HepG2 (cell line): ENCODE results near the gene ACBD3. TPM values are rescaled to one million over a fixed set of nuclear protein-coding genes. Genes with fewer than 3 reads are reported as not detected.

Source experiments
- ATAC-seq: fragments of 200-7000 bp; cut with Tn5 transposase; 3 replicates; pipeline ENCODE4 v1.9.1; 2020; ENCODE audit warnings: mild to moderate bottlenecking, moderate library complexity
- BruUV-seq: library from RNA; stranded (reverse); fragments of 400-500 nt; replicated peaks from 2 replicates; lab custom pipeline; 2021; lab: Mats Ljungman, UMichigan
- CTCF ChIA-PET: fragments of 300-600 bp; formaldehyde crosslinking; extraction: SDS; loops from one replicate; lab custom pipeline; 2021; ENCODE audit warnings: low total read pairs, inconsistent platforms, low intra/inter-chr PET ratio; lab: Yijun Ruan, JAX
- POLR2A ChIA-PET: fragments of 350-600 bp; sonication (Branson Sonifier 250); formaldehyde crosslinking; loops from one replicate; lab custom pipeline; 2020; ENCODE audit warnings: antibody characterized with exemption, inconsistent platforms; lab: Yijun Ruan, JAX
- DNase-seq: peaks from one replicate; pipeline ENCODE4 v3.0.0-alpha.2; 2015; ENCODE audit warnings: low spot score
- FAIRE-seq: peaks from 3 replicates; lab custom pipeline; 2011; peaks lifted over from hg19 to GRCh38; lab: Jason Lieb, UNC
- H2AFZ ChIP-seq: one replicate; pipeline ENCODE4 v1.6.1; 2011; ENCODE audit warnings: low read length, inconsistent platforms
- H3K27ac ChIP-seq: fragments of 300-600 bp; 3 replicates; pipeline ENCODE4 v1.8.0; 2011; ENCODE audit warnings: mixed run types, mild to moderate bottlenecking, mixed read lengths, low read length, inconsistent platforms; ENCODE audit not compliant: insufficient read depth; ENCODE audit errors: extremely low read length
- H3K27me3 ChIP-seq, 2 experiments: fragments of 200-600 bp in 1 of 2; 2 replicates in 1 of 2; 3 replicates in 1 of 2; pipeline versions ENCODE4 v1.6.0 to v1.8.0; 2011; ENCODE audit warnings: low read length in 2 of 2, mild to moderate bottlenecking in 2 of 2, moderate library complexity in 2 of 2, inconsistent platforms in 1 of 2; ENCODE audit not compliant: insufficient read depth in 2 of 2, control insufficient read depth in 1 of 2
- H3K36me3 ChIP-seq, 2 experiments: fragments of 200-600 bp in 1 of 2; replicated peaks in 1 of 2; 2 replicates in 1 of 2; 3 replicates in 1 of 2; pipeline versions ENCODE4 v1.5.1 to v1.8.0; 2011; ENCODE audit warnings: low read length in 2 of 2, inconsistent platforms in 1 of 2; ENCODE audit not compliant: insufficient read depth in 2 of 2, control insufficient read depth in 1 of 2
- H3K4me1 ChIP-seq: 2 replicates; pipeline ENCODE4 v1.5.1; 2012; ENCODE audit warnings: low read length, inconsistent platforms; ENCODE audit not compliant: insufficient read depth
- H3K4me2 ChIP-seq: 2 replicates; pipeline ENCODE4 v1.6.0; 2011; ENCODE audit warnings: low read depth, low read length, inconsistent platforms
- H3K4me3 ChIP-seq, 3 experiments: fragments of 200-600 bp in 1 of 3; sonication (generic), shearing (Covaris generic) in 1 of 3; replicated peaks in 1 of 3; 2 replicates each; pipeline ENCODE4 v1.5.1; 2011 to 2016; ENCODE audit warnings: low read length in 3 of 3, inconsistent platforms in 2 of 3, low read depth in 2 of 3, mild to moderate bottlenecking in 2 of 3, control low read depth in 1 of 3, mixed read lengths in 1 of 3; ENCODE audit not compliant: insufficient read depth in 1 of 3
- H3K79me2 ChIP-seq: one replicate; pipeline ENCODE4 v1.6.1; 2011; ENCODE audit warnings: low read length, inconsistent platforms; ENCODE audit not compliant: insufficient read depth
- H3K9ac ChIP-seq: 2 replicates; pipeline ENCODE4 v1.6.0; 2011; ENCODE audit warnings: mild to moderate bottlenecking, low read depth, low read length, inconsistent platforms; ENCODE audit not compliant: insufficient read depth
- H3K9me3 ChIP-seq: 2 replicates; pipeline ENCODE4 v1.5.1; 2012; ENCODE audit warnings: mild to moderate bottlenecking, low read length
- H4K20me1 ChIP-seq: 2 replicates; pipeline ENCODE4 v1.6.0; 2011; ENCODE audit warnings: inconsistent platforms, mild to moderate bottlenecking, low read length, moderate library complexity; ENCODE audit not compliant: insufficient read depth
- ELF3 ChIP-seq: IDR thresholded peaks from 2 replicates; pipeline ENCODE4 v1.6.1; 2016; ENCODE audit warnings: missing genetic modification reagents, missing compliant biosample characterization
- HOXA5 ChIP-seq: sonication (generic); formaldehyde crosslinking; IDR thresholded peaks from 2 replicates; pipeline ENCODE4 v1.4.0; 2020; ENCODE audit warnings: missing genetic modification reagents
- MAZ ChIP-seq, 2 experiments: sonication (generic) in 1 of 2; formaldehyde crosslinking in 1 of 2; IDR thresholded peaks; 2 replicates each; pipeline versions ENCODE4 v1.5.0 to v1.6.1; 2012 to 2020; ENCODE audit warnings: low read depth in 2 of 2, mild to moderate bottlenecking in 2 of 2, borderline replicate concordance in 1 of 2, improper control_type of control experiment in 1 of 2, low read length in 1 of 2, missing genetic modification reagents in 1 of 2, moderate library complexity in 1 of 2
- MXI1 ChIP-seq: IDR thresholded peaks from 3 replicates; pipeline ENCODE4 v1.6.1; 2012; ENCODE audit warnings: low read depth, low read length, inconsistent platforms, borderline replicate concordance
- RBFOX2 ChIP-seq: fragments of 200-400 bp; formaldehyde crosslinking; IDR thresholded peaks from 2 replicates; pipeline ENCODE4 v1.6.1; 2017; ENCODE audit warnings: low read depth, mild to moderate bottlenecking, low read length
- RXRA ChIP-seq: sonication (generic); formaldehyde crosslinking; IDR thresholded peaks from 2 replicates; pipeline ENCODE4 v1.5.1; 2020; ENCODE audit warnings: missing genetic modification reagents
- TBX2 ChIP-seq: sonication (generic); formaldehyde crosslinking; IDR thresholded peaks from 2 replicates; pipeline ENCODE4 v1.5.0; 2020; ENCODE audit warnings: missing genetic modification reagents, mild to moderate bottlenecking, borderline replicate concordance
- TFDP1 ChIP-seq: IDR thresholded peaks from 2 replicates; pipeline ENCODE4 v1.6.1; 2016; ENCODE audit warnings: missing compliant biosample characterization, missing genetic modification reagents, borderline replicate concordance
- UBTF ChIP-seq: sonication (generic); formaldehyde crosslinking; IDR thresholded peaks from 2 replicates; pipeline ENCODE4 v1.4.0; 2020; ENCODE audit warnings: mild to moderate bottlenecking, missing genetic modification reagents
- ZC3H13 ChIP-seq: sonication (generic); formaldehyde crosslinking; IDR thresholded peaks from 2 replicates; pipeline ENCODE4 v1.8.1; 2023; ENCODE audit warnings: mild to moderate bottlenecking, missing genetic modification reagents, moderate library complexity
- ZFP91 ChIP-seq: sonication (generic); formaldehyde crosslinking; IDR thresholded peaks from 2 replicates; pipeline ENCODE4 v1.9.0; 2022; ENCODE audit warnings: missing genetic modification reagents, mild to moderate bottlenecking, borderline replicate concordance
- ZNF557 ChIP-seq: sonication (generic); formaldehyde crosslinking; IDR thresholded peaks from 2 replicates; pipeline ENCODE4 v1.4.0; 2020; ENCODE audit warnings: missing genetic modification reagents
- ZNF580 ChIP-seq: IDR thresholded peaks from 2 replicates; pipeline ENCODE4 v1.6.1; 2016; ENCODE audit warnings: low read depth, borderline replicate concordance
- WGBS: methylation state at CpG from one replicate; pipeline ENCODE4 v1.1.6; 2017; ENCODE audit warnings: low lambda C conversion rate; 5-methylcytosine and 5-hydroxymethylcytosine counted together
- in situ Hi-C: cut with HindIII; loops from 2 replicates; pipeline ENCODE4 v1.10.0; 2017; ENCODE audit warnings: low pct_unique_long_range_greater_than_20kb; ENCODE audit not compliant: extremely low pct_ligation_motif_present
- intact Hi-C: fragments of 100-400 bp; cut with micrococcal nuclease; formaldehyde crosslinking; loops from one replicate; pipeline ENCODE4 v1.10.0; 2022; ENCODE audit not compliant: unreplicated experiment
- polyA plus RNA-seq, 8 experiments: library from polyadenylated mRNA; depleted of rRNA in 3 of 8; stranded (reverse) in 7 of 8; unstranded in 1 of 8; fragments of >200 nt; fragmentation: Illumina TruSeq in 4 of 8; extraction: Trizol in 4 of 8; gene quantifications; 2 replicates each; pipeline versions ENCODE4 v1.2.1 to v1.2.3, GENCODE V29; 2011 to 2016; ENCODE audit warnings: low read depth in 4 of 8, missing spikeins in 1 of 8, mixed read lengths in 1 of 8; ENCODE audit not compliant: insufficient read depth in 1 of 8
- total RNA-seq, 5 experiments: library from RNA; depleted of rRNA; stranded (reverse); fragments of >200 nt; fragmentation: Illumina TruSeq; extraction: Trizol; gene quantifications; 2 replicates each; pipeline ENCODE4 v1.2.3, GENCODE V29; 2016; ENCODE audit warnings: low read depth in 1 of 5
- TF ChIP-seq, protein P1 (sequence below): sonication (generic); formaldehyde crosslinking; IDR thresholded peaks from 2 replicates; pipeline ENCODE4 v1.4.0; 2020; ENCODE audit warnings: missing genetic modification reagents, borderline replicate concordance

The ACBD3 gene
- total and polyA plus RNA-seq, 2 of the 13 experiments (the other 11 are each of a cell fraction or from before 2014, with no cell fraction given) = 24.3 to 39.3 TPM

DNA sequence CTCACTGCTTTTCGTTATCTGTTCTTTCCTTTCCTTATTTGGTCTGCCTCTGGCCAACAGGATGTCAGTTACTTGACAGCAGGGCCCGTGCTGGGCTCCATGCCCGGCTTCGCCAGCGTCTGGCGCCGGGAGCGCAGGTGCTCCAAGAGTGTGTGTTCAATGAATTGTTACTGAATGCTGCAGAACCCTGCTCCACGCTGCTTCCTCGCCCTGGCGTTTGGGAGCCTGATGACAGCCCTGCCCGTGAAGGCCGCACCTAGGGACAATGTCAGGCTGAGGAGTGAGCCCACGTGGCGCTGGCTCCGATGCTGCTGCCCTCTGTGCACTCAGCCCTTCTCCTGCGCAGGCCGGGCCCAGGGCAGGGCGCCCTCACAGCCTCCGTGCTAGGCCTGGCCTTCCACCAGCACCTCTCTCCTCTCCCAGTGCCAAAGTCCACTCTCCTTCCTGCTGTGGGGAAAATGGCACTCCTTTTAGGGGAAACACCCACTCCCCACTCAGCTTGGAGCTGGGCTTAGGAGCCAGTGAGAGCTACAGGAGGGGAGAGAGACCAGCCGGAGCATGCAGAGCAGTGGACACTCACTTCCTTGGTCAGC, 51.4 kb downstream of the ACBD3 start:
- peak; percentile 50 for DNase-seq
- no TSS peak for BruUV-seq
- TF ChIP-seq MXI1 (no peak), RBFOX2 (0 out of 2 replicates have a peak, but pooled peaks have one; percentile 38), RXRA (peak; percentile 36; the same call in 1 of the 2 replicates), TBX2 (peak; percentile 42; the same call in 1 of the 2 replicates), ELF3 (CRISPR knock-in tag) (peak; percentile 50; the same call in 1 of the 2 replicates), ZNF557 (CRISPR knock-in tag) (no peak), HOXA5 (CRISPR knock-in tag) (no peak), UBTF (CRISPR knock-in tag) (peak; percentile 62), ZFP91 (CRISPR knock-in tag) (peak; percentile 40; the same call in 1 of the 2 replicates), MAZ (IDR thresholded peaks at IDR 0.05; ENCODE audit: borderline replicate concordance, low read depth, low read length) (no peak), MAZ (CRISPR knock-in tag; IDR thresholded peaks at IDR 0.05; ENCODE audit: low read depth) (0 out of 2 replicates have a peak, but pooled peaks have one; percentile 38), ZC3H13 (CRISPR knock-in tag) (0 out of 2 replicates have a peak, but pooled peaks have one; percentile 26), TFDP1 (CRISPR knock-in tag) (peak; percentile 22; the same call in 1 of the 2 replicates), ZNF580 (CRISPR knock-in tag) (0 out of 2 replicates have a peak, but pooled peaks have one; percentile 26)
- TF ChIP-seq, protein P1, sequence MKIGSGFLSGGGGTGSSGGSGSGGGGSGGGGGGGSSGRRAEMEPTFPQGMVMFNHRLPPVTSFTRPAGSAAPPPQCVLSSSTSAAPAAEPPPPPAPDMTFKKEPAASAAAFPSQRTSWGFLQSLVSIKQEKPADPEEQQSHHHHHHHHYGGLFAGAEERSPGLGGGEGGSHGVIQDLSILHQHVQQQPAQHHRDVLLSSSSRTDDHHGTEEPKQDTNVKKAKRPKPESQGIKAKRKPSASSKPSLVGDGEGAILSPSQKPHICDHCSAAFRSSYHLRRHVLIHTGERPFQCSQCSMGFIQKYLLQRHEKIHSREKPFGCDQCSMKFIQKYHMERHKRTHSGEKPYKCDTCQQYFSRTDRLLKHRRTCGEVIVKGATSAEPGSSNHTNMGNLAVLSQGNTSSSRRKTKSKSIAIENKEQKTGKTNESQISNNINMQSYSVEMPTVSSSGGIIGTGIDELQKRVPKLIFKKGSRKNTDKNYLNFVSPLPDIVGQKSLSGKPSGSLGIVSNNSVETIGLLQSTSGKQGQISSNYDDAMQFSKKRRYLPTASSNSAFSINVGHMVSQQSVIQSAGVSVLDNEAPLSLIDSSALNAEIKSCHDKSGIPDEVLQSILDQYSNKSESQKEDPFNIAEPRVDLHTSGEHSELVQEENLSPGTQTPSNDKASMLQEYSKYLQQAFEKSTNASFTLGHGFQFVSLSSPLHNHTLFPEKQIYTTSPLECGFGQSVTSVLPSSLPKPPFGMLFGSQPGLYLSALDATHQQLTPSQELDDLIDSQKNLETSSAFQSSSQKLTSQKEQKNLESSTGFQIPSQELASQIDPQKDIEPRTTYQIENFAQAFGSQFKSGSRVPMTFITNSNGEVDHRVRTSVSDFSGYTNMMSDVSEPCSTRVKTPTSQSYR = no peak

More for the DNA sequence above, 51.4 kb downstream of the ACBD3 start:
- ChIA-PET POLR2A (no interaction called here), CTCF (no interaction called here)
- H3K9ac ChIP-seq = peak overlapping the region; percentile 47
- whole genome bisulfite sequencing = 70% methylated on average over 13 of the region's 21 CpGs
- H3K36me3 ChIP-seq = no peaks in the 10 kb centered on the region
- intact Hi-C loops = no loop called here
- ATAC-seq (peak; percentile 85), FAIRE-seq (peak; percentile 58)
- H3K79me2 ChIP-seq = no peaks in the 10 kb centered on the region
- no peaks in the 10 kb centered on the region for H3K27me3 ChIP-seq
- in situ Hi-C loops = no loop called here
- no peaks in the 10 kb centered on the region for H4K20me1 ChIP-seq
- H3K4me3 ChIP-seq = no peak overlapping the region; a peak in 1 of 6 replicates
- H2AFZ ChIP-seq = no peak overlapping the region
- H3K4me2 ChIP-seq = peak overlapping the region; percentile 45
- no peaks in the 10 kb centered on the region for H3K9me3 ChIP-seq
- no peak overlapping the region for H3K27ac ChIP-seq
- H3K4me1 ChIP-seq = peaks cover 42% of the 10 kb centered on the region
